ENCODE results near the gene OSBPL9. TPM values are rescaled to one million over a fixed set of nuclear protein-coding genes. Genes with fewer than 3 reads are reported as not detected.
A peak's percentile ranks its signal among the peaks of the same experiment; 100 is the strongest.

OSBPL9 gene
- total RNA-seq, 2 donors from 2014 or later: 94.1 to 114 TPM

GRCh38 chr1:51618715-51619114, 1.8 kb downstream of the OSBPL9 start:
- DNase-seq (ENCODE audit: low spot score) (no peak), ATAC-seq (ENCODE audit: insufficient number of reproducible peaks, low FRiP score, low read depth) (no peak)
- peaks cover 48 to 53% of the 10 kb centered on the region in 2 donors for H3K4me1 ChIP-seq (ENCODE audit: control insufficient read depth in 1 of 2, low read depth in 2 of 2)
- peak overlapping the region; percentile 100 for H3K4me3 ChIP-seq
- no peaks in the 10 kb centered on the region for H3K36me3 ChIP-seq
- peak overlapping the region; percentile 29 to 98 for H3K27ac ChIP-seq
- TF ChIP-seq CTCF (IDR thresholded peaks at IDR 0.05): no peak
- H3K27me3 ChIP-seq (replicated peaks; ENCODE audit: insufficient read depth): no peaks in the 10 kb centered on the region
- no peaks in the 10 kb centered on the region for H3K9me3 ChIP-seq

GRCh38 chr1:51620470-51620869, 3.6 kb downstream of the OSBPL9 start:
- Histone ChIP-seq H3K4me3 (peak overlapping the region; percentile 100), H3K4me1 (ENCODE audit: control insufficient read depth in 1 of 2, low read depth in 2 of 2) (peaks cover 56 to 58% of the 10 kb centered on the region in 2 donors), H3K9me3 (no peaks in the 10 kb centered on the region), H3K36me3 (no peaks in the 10 kb centered on the region), H3K27ac (peak overlapping the region; percentile 44 to 98), H3K27me3 (replicated peaks; ENCODE audit: insufficient read depth) (no peaks in the 10 kb centered on the region)
- DNase-seq (ENCODE audit: low spot score) (no peak), ATAC-seq (ENCODE audit: insufficient number of reproducible peaks, low FRiP score, low read depth) (no peak)
- no peak for TF ChIP-seq CTCF (IDR thresholded peaks at IDR 0.05)

- no peak for ATAC-seq (ENCODE audit: insufficient number of reproducible peaks, low FRiP score, low read depth)
- Histone ChIP-seq H3K4me1 (ENCODE audit: control insufficient read depth in 1 of 2, low read depth in 2 of 2) (peaks cover 55 to 57% of the 10 kb centered on the region in 2 donors), H3K27ac (peak overlapping the region; percentile 44 to 71), H3K4me3 (no peak overlapping the region), H3K9me3 (no peaks in the 10 kb centered on the region), H3K36me3 (no peaks in the 10 kb centered on the region), H3K27me3 (replicated peaks; ENCODE audit: insufficient read depth) (no peaks in the 10 kb centered on the region)
- no peak for DNase-seq (ENCODE audit: low spot score)
- TF ChIP-seq CTCF (IDR thresholded peaks at IDR 0.05): no peak
Observed at GRCh38 chr1:51621161-51621560, 4.3 kb downstream of the OSBPL9 start.

GRCh38 chr1:51621841-51622454, 5.1 kb downstream of the OSBPL9 start:
- Histone ChIP-seq H3K9me3 (no peaks in the 10 kb centered on the region), H3K4me1 (ENCODE audit: control insufficient read depth in 1 of 2, low read depth in 2 of 2) (peaks cover 51 to 57% of the 10 kb centered on the region in 2 donors), H3K4me3 (no peak overlapping the region), H3K36me3 (no peaks in the 10 kb centered on the region), H3K27me3 (replicated peaks; ENCODE audit: insufficient read depth) (no peaks in the 10 kb centered on the region), H3K27ac (peak overlapping the region; percentile 44 to 71)
- TF ChIP-seq CTCF (IDR thresholded peaks at IDR 0.05): no peak
- no peak for ATAC-seq (ENCODE audit: insufficient number of reproducible peaks, low FRiP score, low read depth)
- no peak for DNase-seq (ENCODE audit: low spot score)

- no peak for TF ChIP-seq CTCF (IDR thresholded peaks at IDR 0.05)
- H3K4me1 ChIP-seq (ENCODE audit: control insufficient read depth in 1 of 2, low read depth in 2 of 2): peaks cover 51 to 63% of the 10 kb centered on the region in 2 donors
- no peaks in the 10 kb centered on the region for H3K36me3 ChIP-seq
- H3K9me3 ChIP-seq: no peaks in the 10 kb centered on the region
- DNase-seq (ENCODE audit: low spot score): peak; percentile 45
- ATAC-seq (ENCODE audit: insufficient number of reproducible peaks, low FRiP score, low read depth): peak; percentile 66
- H3K4me3 ChIP-seq: peak overlapping the region; percentile 26
- peak overlapping the region; percentile 44 to 71 for H3K27ac ChIP-seq
- no peaks in the 10 kb centered on the region for H3K27me3 ChIP-seq (replicated peaks; ENCODE audit: insufficient read depth)
Observed at GRCh38 chr1:51622455-51622913, 5.6 kb downstream of the OSBPL9 start.
